GM08714 (cell line): ENCODE measurements around the gene ARMC12.

Source experiments
- H3K4me3 ChIP-seq: fragments of 200-500 bp; sonication (Bioruptor generic); 2 replicates; pipeline ENCODE4 v1.5.1; 2014; ENCODE audit warnings: mild to moderate bottlenecking, low read length, inconsistent platforms
- ZNF274 ChIP-seq: IDR thresholded peaks from 2 replicates; pipeline ENCODE4 v1.6.1; 2012; ENCODE audit warnings: mild to moderate bottlenecking, low read depth, low read length

The ARMC12 gene

DNA sequence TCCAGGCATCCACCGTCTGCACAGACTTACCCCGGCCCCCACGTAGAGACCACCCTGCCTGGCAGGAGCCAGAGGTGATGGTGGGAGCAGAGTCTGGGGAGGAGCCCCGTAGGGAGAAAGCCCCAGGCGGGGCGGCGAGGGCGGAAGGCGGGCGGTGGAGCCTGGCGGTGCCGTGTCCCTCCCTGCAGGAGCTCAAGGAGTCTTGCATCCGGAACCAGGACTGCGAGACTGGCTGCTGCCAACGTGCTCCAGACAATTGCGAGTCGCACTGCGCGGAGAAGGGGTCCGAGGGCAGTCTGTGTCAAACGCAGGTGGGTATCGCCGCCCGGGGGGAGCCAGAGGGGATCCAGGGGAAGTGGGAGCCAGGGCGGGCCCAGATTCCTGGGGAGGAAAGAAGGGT is 50.0 kb downstream of the ARMC12 start:
- TF ChIP-seq ZNF274, result no peak
- no peak overlapping the region for H3K4me3 ChIP-seq

- no peak overlapping the region for H3K4me3 ChIP-seq
- TF ChIP-seq ZNF274, result no peak
Observed at GRCh38 chr6:35787266-35788218, 50.7 kb downstream of the ARMC12 start.

DNA sequence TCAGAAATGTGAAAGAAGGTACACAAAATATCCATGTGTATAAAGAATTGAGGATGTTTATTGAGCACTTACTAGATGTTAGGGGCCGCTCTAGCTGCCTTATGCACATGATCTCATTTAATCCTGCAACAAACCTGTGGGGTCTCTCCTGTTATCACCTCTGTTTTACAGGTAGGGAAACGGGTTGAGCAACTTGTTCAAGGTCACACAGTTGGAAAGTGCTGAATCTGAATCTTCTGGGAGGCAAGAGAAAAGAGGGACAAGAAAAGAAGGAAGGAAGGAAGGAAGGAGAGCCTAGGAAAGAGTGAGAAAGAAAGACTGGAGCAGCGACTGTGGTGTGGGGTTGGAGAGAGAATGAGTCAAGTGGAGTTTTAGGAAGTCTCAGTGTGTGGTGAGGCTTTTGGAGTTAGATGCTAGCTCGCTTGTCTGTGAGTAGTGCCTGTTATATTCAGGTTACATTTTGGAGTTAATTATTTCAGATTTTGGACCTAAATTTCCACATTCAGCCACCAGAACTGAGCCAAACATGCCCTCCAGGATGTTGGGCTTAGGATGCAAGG is 51.7 kb downstream of the ARMC12 start:
- no peak for TF ChIP-seq ZNF274
- no peak overlapping the region for H3K4me3 ChIP-seq

- no peak for TF ChIP-seq ZNF274
- H3K4me3 ChIP-seq, result no peak overlapping the region
Observed at GRCh38 chr6:35790683-35791082, 53.9 kb downstream of the ARMC12 start.

GRCh38 chr6:35794536-35795452 is 58.0 kb downstream of the ARMC12 start:
- no peak for TF ChIP-seq ZNF274
- H3K4me3 ChIP-seq, result no peak overlapping the region

GRCh38 chr6:35795453-35796071 is 58.7 kb downstream of the ARMC12 start:
- no peak overlapping the region for H3K4me3 ChIP-seq
- TF ChIP-seq ZNF274, result no peak

GRCh38 chr6:35796236-35796635 is 59.4 kb downstream of the ARMC12 start:
- H3K4me3 ChIP-seq, result no peak overlapping the region
- TF ChIP-seq ZNF274, result no peak

- no peak for TF ChIP-seq ZNF274
- H3K4me3 ChIP-seq, result no peak overlapping the region
Observed at GRCh38 chr6:35797837-35798526, 61.1 kb downstream of the ARMC12 start.
